ENCODE measurements around the gene KLHL12.
A peak's percentile ranks its signal among the peaks of the same experiment; 100 is the strongest.

The KLHL12 gene

GRCh38 chr1:202926581-202927491 lies at the start of gene KLHL12:
Gene KLHL12 (minus strand): TSS chr1:202927234. CDS start chr1:202925162, 2,072 bp downstream.
- peak within 1 kb of the TSS; percentile 89 for H3K27ac ChIP-seq
- no peak for TF ChIP-seq ZFX (IDR thresholded peaks at IDR 0.05)
- peak; percentile 77 for TF ChIP-seq CTCF (conservative IDR thresholded peaks at IDR 0.05)

- TF ChIP-seq CTCF (conservative IDR thresholded peaks at IDR 0.05) (no peak), ZFX (IDR thresholded peaks at IDR 0.05) (no peak)
- H3K27ac ChIP-seq = no peak overlapping the region
Measured at GRCh38 chr1:202976633-202977032, 49.6 kb upstream of the KLHL12 start.

GRCh38 chr1:202974856-202975255 lies 47.8 kb upstream of the KLHL12 start:
- H3K27ac ChIP-seq = no peak overlapping the region
- no peak for TF ChIP-seq ZFX (IDR thresholded peaks at IDR 0.05)
- TF ChIP-seq CTCF (conservative IDR thresholded peaks at IDR 0.05) = no peak

- TF ChIP-seq CTCF (conservative IDR thresholded peaks at IDR 0.05) = no peak
- no peak for TF ChIP-seq ZFX (IDR thresholded peaks at IDR 0.05)
- H3K27ac ChIP-seq = no peak overlapping the region
Measured at GRCh38 chr1:202972046-202972445, 45.0 kb upstream of the KLHL12 start.

GRCh38 chr1:202968895-202969295 lies 41.9 kb upstream of the KLHL12 start:
- peak; percentile 71 for TF ChIP-seq CTCF (conservative IDR thresholded peaks at IDR 0.05)
- TF ChIP-seq ZFX (IDR thresholded peaks at IDR 0.05) = no peak

GRCh38 chr1:202968351-202968750 lies 41.3 kb upstream of the KLHL12 start:
- H3K27ac ChIP-seq = no peak overlapping the region
- TF ChIP-seq ZFX (IDR thresholded peaks at IDR 0.05) = no peak
- no peak for TF ChIP-seq CTCF (conservative IDR thresholded peaks at IDR 0.05)

More at GRCh38 chr1:202968895-202969295, 41.9 kb upstream of the KLHL12 start:
- no peak overlapping the region for H3K27ac ChIP-seq

- TF ChIP-seq ZFX (IDR thresholded peaks at IDR 0.05) (no peak), CTCF (conservative IDR thresholded peaks at IDR 0.05) (no peak)
- peak overlapping the region; percentile 92; the same call in 1 of the 2 replicates for H3K27ac ChIP-seq
Measured at GRCh38 chr1:202967684-202968281, 40.7 kb upstream of the KLHL12 start.
